Activated T-helper 1 cell treated with Interleukin-2 at 50 U/mL for 16 hours (primary cell): ENCODE measurements around the gene HPSE.

Experiments
- DNase-seq: peaks from one replicate; pipeline ENCODE4 v3.0.0-alpha.2; 2020; ENCODE audit warnings: low read depth

The HPSE gene

DNA sequence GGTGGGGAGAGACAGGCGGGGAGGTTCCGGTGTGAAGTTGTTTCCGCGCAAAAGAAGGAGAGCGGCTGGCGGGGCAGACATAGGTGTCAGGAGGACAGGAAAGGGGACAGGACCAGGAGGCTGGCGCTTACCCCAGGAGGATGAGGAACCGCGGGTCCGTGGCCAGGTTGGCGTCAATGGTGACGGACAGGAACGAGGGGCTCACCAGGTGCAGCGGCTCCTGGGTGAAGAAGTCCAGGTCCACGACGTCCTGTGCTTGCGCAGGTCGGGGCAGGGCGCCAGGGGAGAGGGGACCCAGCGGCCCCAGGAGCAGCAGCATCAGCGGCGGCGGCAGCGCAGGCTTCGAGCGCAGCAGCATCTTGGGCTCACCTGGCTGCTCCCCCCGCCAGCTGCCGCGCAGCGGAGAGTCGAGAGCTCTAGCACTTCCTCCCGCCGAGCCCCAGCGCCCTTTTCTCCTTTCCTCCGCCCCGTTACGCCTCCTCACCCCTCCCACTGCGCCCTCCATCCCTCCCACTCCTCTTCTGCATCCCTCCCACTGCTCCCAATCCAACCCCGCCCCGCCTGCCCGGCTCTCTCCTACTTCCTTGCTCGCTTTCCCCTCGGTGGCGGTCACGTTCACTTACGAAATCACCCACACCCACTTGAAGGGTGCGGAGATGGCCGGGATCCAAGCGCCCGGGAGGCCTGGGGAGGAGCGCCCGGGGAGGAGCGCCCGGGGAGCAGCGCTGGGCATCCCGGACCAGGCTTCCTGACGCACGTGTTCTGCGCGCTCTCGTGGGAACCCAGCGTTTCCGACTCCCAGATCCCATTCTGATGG, at the start of gene HPSE:
TSS of gene HPSE (minus strand) at position 424 of the 817 bp plus-strand sequence. CDS start at position 358, 66 bp downstream.
- peak; percentile 52 for DNase-seq

DNA sequence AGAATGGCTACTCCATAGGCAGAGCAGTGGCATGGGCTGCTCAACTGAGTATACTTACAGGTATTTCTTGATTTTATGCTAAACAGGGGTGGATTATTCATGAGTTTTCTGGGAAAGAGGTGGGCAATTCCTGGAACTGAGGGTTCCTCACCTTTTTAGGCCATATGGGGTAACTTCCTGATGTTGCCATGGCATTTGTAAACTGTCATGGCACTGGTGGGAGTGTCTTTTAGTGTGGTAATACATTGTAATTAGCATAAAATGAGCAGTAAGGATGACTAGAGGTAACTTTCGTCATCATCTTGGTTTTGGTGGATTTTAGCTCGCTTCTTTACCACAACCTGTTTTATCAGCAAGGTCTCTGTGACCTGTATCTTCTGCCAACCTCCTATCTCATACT, 48.2 kb upstream of the HPSE start:
- no peak for DNase-seq

DNA sequence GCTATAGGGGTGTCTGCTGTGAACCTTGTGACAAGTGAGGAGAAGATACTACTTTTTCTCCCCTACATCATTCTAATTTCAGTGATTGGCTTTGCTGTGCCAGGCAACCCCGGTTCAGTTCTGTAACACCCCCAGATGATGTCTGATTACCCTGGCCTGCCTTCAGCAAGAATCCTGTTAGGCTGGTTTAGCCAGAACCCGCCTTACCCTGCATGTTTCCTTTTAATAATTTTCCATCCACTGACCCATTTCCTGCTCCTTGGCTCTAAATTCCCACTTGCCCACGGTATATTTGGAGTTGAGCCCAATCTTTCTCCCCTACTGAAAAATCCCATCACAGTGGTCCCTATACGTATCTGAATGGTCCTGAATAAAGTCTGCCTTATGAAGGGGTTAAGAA, 46.5 kb upstream of the HPSE start:
- DNase-seq = no peak

DNA sequence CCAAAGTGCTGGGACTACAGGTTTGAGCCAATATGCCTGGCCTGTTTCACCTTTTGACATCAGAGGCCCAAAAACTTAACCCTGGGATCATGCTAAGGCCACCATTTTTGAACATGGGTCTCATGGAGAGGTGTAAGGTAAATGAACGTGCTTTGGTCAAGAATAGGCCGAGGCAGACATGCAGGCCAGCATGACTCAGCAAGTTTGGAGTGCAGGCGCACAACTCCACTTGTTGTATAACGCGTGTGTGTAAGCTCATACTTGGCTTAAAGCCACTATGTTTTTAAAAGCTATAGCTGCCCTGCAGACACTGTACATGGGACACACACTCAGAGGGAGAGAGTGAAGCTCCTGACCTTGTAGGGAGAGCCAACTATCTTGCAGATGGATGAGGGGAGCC, 43.8 kb upstream of the HPSE start:
- no peak for DNase-seq

DNA sequence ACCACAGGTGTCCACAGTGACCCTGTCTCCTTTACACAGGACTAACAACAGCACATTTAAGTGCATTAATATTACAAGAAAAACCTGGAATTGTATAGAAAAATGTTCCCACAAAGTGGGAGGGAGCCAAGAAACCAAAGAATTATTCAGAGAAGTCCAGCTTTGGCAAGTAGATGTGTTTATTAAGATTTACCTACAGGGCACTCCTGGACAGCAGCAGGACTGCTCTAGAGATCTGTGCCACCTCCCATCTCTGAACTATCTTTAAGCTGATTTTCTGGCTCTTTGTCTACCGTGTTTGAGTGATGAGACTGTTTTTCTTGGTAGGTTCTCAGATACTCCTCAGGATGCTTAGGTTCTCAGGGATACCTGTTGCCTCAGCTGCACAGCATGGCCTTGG, 38.3 kb upstream of the HPSE start:
- no peak for DNase-seq

DNA sequence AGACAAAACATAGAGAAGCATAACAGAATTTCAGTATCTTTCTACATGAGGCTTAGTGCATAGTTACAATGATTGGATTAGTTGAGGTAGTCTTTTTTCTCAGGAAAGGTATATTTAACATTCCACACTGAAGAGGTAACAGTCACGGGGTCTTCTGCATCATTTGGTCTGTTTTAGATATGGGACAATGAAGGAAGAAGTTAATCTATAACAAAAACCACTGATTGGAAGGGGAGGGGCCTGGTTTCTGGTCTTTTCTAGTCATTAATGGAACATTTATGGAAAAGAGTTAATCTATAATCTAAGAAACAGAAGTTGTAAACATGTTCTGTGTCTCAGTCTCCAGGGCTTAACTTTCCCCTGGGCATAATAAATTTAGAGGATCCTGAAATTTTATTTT, 37.3 kb upstream of the HPSE start:
- no peak for DNase-seq

DNA sequence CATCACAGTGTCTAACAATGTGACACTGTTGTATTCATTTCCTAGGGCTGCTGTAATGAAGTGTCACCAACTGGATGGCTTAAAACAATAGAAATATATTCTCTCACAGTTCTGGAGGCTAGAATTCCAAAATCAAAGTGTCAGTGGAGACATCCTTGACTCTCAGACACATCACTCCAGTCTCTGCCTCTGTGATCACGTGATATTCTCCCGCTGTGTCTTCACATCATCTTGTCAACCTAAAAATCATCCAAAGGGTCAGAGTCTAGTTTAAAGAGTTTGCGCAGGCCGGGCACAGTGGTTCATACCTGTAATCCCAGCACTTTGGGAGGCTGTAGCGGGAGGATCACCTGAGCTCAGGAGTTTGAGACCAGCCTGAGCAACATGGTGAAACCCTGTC, 36.6 kb upstream of the HPSE start:
- DNase-seq = no peak

DNA sequence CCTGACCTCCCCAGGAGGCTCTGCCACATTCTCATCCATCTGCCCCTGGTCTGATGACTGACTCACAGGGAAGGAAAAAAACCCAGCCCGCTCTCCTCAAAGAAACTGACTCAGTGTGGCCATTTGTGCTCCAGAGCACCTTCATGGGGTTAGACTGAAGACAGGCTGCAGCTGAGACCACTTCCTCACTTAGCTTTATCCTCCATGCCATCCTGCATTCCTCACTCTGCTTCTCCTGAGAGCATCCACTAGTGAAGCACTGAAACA, 35.9 kb upstream of the HPSE start:
- no peak for DNase-seq

DNA sequence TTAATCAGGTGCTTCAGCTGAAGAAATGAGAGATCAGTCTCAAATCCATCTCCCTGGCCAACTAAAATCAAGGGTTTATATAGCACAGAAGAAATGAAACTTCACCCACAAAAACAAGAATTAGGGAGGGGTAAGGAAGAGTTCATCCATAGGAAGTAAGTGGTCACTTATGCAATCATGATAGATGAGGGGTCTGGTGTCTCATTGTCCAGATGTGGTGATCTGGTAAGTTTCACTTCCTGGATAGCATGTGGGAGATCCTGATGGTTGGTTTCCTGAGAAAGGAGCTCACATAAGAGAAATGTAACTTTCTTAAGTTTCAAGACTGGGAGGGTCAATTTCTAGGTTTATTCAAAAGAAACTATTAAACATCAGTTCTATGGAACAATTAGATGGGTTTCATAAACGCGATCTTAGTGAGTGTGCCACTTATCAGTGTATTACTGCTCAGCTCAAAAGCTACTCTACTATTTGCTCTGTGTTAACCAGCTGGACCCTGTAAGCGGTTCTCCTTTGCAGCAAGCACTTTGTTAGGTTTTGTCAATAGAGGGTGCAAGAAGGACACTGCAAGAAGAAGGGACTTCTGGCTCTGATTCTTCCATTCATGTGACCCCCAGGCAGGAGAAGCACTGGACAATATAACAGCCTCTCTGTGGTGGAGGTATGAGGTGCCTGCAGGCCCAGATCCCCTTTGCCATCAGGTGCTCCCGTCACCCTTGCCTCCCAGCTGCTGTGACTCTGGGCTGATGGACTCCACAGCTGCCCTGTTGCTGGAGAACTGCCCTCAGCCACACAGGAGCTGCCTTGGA, 35.4 kb upstream of the HPSE start:
- no peak for DNase-seq

DNA sequence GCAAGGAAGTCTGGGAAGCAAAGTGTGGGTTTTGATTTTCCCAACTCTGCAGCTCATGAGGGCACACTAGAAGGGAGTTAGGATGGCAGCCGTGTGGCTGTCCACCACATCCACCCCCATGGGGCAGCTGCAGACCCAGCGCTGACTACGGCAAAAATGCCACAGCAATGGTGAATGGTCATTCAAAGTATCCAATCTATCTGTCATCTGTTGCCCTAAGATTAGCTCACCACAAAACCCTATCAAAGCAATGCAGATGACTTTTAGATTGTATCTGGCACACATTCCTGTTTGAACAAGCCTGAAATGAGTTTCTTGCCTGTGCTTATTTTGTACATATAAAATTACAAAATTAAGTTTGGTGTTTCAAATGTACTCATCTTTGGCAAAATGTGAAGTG, 29.7 kb upstream of the HPSE start:
- no peak for DNase-seq

DNA sequence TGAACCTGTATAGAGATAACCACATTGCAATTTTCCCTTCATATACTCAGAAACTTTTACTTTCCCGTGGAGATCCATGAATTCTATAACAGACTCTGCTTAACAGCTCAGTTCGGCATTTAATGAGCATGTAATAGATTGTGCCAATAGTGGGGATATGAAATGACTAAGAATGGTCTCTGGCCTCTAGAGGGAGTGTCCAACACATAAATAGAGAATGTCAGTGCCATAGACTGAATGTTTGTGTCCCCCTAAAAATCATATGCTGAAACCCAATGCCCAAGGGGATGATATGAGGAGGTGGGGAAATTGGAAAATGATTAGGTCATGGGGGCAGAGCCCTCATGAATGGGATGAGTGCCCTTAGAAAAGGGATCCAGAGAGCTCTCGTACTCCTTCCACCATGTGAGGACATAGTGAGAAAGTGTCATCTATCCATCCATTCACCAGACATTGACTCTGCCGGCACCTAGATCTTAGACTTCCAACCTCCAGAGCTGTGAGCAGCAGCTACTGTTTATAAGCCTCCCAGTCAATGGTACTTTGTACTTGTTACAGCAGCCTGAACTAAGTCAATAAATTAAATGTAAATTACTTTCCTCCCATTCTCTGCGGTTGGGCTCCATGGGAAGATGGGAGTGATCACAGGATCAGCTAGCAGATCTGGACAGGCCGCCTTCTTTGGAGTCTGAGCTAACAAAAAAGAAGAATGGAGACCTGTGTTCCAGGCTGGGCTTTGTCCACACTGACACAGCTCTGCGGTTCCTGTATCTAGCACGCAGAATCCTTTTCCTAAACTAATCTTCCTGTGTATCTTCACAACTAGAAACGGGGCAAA, 28.1 kb upstream of the HPSE start:
- DNase-seq = no peak

DNA sequence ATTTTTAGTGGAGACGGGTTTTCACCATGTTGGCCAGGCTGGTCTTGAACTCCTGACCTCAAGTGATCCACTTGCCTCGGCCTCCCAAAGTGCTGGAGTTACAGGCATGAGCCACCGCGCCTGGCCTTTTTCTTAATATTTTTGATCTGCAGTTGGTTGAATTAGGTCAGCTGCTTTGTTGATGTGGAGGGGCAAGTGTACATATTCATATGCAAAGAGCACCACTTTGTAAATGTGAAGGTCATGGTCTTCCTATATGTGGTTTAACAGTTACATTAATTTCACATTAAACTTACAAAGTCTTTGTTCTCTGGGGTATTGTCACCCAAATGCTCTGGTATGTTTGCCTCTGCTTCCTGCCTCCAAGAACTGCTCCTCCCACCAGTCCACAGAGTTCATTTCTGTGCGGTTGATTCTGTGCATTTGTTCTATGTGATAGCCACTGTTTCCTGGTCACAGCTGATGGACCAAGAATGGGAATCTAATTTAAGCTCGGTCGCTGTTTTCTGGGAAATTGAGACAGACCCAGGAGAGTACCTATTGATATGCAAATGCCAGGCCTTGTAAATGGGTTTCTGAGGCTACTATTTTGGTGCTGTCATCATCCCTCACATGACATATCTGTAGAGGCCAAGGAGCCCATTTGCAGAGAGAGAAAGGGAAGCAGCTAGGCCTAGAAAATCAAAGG, 26.9 kb upstream of the HPSE start:
- no peak for DNase-seq

DNA sequence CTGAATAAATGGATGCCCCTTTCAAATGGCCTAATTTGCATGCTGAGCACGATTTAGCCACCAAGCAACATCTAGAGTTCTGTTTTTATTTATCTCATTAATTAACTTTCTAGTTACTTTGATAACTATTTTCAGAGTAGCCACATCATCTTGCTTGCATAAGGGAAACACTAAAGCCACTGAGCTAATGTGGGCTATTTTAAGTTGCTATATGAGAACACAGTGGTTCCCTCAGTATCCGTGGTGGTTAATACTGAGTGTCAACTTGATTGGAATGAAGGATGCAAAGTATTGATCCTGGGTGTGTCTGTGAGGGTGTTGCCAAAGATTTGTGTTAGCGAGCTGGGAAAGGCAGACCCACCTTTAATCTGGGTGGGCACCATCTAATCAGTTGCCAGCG, 25.4 kb upstream of the HPSE start:
- no peak for DNase-seq

DNA sequence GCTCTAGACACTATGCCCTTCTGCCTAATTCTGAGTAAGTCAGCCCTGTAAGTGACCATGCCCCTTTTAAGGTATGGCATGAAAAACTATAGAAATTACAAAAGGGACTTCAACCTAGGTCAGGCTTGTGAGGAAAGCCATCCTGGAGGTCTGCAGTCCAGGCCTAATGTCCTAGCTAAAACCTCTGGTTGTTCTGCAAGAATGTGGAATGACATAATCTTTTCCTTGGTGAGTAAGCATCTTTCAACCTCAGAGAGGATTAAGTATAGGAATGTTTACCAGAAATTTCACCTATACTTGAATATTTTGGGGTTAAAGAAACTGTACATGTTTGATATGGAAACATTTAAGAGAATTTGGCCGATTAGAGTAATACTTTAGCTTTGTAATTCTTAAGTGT, 23.8 kb upstream of the HPSE start:
- DNase-seq = no peak

DNA sequence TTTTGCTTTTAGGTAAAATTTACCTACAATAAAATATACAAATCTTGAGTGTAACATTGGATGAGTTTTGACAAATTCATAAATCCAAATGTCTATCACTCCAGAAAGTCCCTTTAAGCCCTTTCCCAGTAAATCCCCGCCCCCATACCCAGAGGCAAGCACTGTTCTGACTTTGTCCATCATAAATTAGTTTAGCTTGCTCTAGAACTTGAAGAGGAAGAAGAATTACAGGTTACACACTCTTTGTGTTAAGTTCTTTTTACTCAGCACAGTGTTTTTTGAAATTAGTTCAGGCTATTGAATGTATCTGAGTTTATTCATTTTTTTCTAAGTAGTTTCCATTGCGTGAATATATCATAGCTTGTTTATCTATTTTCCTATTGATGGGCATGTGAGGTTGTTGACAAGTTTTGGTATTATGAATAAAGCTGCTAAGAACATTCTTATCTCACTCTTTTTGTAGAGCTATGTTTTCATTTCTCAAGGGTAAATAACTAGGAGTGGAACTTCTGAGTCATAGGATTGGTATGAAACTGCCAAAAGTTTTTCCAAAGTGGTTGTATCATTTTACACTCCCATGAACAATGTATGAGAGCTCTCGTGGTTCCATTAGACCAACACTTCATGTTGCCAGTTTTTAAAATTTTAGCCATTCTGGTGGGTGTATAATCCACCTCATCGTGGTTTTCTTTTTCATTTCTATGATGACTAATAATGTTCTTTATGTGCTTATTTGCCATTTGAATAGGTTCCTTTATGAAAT, 22.4 kb upstream of the HPSE start:
- no peak for DNase-seq

DNA sequence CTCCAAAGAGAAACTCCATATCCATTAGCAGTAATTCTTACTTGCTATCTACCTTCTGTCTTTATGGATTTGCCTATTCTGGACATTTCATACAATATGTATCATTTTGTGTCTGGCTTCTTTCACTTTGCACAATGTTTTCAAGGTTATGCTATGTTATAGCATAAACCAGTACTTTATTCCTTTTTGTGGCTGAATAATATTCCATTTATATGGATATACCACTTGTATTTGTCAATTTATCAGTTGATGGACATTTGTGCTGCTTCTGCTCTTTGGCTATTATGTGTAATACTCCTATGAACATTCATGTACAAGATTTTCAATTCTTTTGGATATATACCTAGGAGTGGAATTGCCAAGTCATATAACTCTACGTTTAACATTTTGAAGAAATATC, 18.9 kb upstream of the HPSE start:
- DNase-seq = no peak

DNA sequence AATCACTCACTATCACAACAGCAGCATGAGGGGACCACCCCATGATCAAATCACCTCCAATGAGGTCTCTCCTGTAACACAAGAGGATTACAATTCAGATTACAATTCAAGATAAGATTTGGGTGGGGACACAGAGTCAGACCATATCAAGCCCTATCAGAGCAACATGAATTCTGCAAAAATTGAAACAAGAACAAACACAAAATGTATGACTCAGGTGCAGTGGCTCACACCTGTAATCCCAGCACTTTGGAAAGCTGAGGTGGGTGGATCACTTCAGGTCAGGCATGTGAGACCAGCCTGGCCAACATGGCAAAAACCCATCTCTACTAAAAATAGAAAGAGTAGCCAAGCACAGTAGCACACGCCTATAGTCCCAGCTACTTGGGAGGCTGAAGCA, 13.4 kb upstream of the HPSE start:
- DNase-seq = no peak

DNA sequence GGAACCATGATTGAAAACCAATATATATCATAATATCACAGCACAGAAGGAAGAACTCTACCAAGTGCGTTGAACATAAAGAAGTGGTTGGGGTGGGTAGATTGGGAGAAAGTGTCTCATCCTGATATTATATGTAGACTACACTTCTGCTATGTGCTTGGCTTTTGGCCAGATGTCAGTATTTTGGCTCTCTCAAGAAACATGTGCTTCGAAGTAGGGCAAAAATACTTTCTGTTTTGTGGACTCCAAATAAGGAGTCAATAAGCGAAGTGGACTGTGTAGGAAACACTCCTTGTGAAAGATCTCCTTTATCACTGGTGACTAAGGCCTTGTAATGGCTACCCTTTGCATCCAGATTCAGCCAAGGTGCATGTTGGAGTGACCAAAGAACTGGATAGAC, 7.8 kb upstream of the HPSE start:
- DNase-seq = no peak

DNA sequence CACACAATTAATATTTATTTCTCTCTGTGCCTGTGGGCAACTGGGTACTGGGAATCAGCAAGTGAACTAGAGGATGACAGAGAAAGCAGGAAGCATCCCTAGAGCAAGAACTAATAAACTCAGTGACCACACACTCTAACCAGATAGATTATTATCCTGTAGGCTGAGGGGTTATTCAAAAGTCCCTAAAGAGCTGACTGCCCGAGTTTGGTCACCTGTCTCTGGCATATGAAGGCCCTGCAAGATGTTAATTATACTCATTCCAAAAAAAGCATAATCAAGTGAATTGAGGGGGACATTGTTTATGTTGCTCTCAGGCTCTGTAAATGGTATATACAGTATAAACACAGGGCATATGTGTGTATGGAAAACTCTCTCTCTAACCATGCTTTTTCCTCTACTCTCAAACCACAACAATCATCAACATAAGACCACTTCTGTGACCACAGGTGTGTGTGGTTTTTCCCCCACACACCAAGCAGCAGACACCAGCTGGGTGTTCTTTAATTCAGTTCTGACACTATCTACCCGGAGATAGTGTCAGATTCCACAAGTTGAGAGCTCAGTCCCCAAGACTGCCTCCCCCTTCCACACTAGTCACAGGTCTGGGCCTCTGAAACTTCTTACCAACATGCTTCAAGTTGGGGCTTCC, 6.2 kb upstream of the HPSE start:
- DNase-seq = no peak

DNA sequence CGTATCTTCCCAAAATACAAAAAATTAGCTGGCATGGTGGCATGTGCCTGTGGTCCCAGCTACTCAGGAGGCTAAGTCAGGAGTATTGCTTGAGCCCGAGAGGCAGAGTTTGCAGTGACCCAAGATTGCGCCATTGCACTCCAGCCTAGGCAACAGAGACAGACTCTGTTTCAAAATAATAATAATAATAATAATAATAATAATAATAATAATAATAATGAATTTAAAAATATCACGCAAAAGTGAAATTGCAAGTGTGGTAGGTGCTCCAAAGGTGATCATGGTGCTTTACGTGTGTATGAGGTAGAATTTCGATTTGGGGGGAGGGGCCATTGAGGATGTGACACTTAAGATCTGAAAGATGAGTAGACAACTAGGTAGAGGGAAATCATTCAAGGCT, 4.9 kb upstream of the HPSE start:
- DNase-seq = no peak

DNA sequence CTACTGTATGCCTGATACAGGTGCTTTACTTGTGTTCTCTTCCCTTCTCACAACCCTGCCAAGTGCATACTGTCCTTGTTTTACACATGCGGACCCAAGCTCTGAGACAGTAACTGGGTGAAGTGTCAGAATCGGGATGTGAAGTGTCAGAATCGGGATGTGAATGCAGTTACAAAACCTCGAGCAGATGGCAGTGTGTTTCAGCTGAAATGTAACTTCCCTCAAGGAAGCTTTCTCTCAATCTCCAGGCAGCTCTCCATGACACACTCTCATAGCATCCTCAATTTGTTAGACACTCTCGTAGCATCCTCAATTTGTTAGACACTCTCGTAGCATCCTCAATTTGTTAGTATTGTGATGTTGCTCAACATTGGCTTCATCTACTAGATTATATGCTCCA, 1.1 kb upstream of the HPSE start:
- DNase-seq = no peak
